Urothelium cell line (cell line): ENCODE measurements around the gene ERBB2.
"Not testable (repeated sequence)": the region's sequence is repeated elsewhere in the genome, so short reads cannot be mapped to it uniquely, and the experiment has no call there.

Source experiments
- DNase-seq: peaks from one replicate; pipeline ENCODE4 v3.0.0; 2011; ENCODE audit warnings: low spot score, mixed read lengths
- FAIRE-seq: peaks from 2 replicates; lab custom pipeline; 2011; peaks lifted over from hg19 to GRCh38; lab: Jason Lieb, UNC

Gene ERBB2

DNA sequence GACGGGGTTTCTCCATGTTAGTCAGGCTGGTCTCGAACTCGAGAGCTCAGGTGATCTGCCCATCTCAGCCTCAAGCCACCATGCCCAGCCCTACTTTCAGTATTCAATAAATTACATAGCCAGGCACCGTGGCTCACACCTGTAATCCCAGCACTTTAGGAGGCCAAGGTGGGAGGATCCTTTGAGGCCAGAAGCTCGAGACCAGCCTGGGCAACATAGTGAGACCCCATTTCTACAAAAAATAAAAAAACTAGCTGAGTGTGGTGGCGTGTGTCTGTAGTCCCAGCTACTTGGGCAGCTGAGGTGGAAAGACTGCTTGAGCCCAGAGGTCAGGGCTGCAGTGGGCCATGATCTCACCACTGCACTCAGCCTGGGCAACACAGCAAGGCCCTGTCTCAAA, 22.2 kb downstream of the ERBB2 start:
- DNase-seq = no peak
- no peak for FAIRE-seq

DNA sequence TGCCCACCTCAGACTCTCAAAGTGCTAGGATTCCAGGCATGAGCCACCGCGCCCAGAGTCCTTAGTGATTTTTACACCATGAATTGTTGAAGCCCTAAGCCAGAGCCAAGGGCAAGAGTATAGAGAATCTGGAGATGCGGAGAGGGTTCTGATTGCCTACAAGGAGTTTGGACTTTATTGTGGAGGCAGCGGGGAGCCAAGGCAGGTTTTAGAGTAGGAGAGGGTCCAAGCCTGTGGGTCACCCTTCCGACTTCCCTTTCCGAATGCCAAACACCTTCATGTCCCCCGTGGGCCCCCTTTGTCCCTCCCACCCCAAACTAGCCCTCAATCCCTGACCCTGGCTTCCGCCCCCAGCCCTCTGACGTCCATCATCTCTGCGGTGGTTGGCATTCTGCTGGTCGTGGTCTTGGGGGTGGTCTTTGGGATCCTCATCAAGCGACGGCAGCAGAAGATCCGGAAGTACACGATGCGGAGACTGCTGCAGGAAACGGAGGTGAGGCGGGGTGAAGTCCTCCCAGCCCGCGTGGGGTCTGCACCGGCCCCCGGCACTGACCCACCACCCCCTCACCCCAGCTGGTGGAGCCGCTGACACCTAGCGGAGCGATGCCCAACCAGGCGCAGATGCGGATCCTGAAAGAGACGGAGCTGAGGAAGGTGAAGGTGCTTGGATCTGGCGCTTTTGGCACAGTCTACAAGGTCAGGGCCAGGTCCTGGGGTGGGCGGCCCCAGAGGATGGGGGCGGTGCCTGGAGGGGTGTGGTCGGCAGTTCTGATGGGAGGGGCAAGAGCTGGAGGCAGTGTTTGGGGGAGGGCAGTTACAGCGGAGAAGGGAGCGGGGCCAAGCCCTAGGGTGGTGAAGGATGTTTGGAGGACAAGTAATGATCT, 23.3 kb downstream of the ERBB2 start:
- DNase-seq (no peak), FAIRE-seq (peak; percentile 5)

DNA sequence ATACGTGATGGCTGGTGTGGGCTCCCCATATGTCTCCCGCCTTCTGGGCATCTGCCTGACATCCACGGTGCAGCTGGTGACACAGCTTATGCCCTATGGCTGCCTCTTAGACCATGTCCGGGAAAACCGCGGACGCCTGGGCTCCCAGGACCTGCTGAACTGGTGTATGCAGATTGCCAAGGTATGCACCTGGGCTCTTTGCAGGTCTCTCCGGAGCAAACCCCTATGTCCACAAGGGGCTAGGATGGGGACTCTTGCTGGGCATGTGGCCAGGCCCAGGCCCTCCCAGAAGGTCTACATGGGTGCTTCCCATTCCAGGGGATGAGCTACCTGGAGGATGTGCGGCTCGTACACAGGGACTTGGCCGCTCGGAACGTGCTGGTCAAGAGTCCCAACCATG, 24.9 kb downstream of the ERBB2 start:
- FAIRE-seq (no peak), DNase-seq (no peak)

DNA sequence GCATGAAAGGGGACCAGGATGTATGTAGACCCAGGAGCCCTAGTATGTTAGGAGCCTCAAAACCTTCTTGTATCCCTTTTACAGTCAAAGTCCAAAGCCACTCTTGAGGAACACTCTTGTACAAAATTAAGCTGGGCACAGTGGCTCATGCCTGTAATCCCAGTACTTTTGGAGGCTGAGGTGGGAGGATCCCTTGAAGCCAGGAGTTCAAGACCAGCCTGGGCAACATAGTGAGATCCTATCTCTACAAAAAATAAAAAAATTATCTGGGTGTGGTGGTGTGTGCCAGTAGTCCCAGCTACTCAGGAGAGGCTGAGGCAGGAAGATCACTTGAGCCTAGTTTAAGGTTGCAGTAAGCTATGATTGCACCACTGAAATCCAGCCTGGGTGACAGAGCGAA, 26.1 kb downstream of the ERBB2 start:
- not testable (repeated sequence) for FAIRE-seq, DNase-seq

DNA sequence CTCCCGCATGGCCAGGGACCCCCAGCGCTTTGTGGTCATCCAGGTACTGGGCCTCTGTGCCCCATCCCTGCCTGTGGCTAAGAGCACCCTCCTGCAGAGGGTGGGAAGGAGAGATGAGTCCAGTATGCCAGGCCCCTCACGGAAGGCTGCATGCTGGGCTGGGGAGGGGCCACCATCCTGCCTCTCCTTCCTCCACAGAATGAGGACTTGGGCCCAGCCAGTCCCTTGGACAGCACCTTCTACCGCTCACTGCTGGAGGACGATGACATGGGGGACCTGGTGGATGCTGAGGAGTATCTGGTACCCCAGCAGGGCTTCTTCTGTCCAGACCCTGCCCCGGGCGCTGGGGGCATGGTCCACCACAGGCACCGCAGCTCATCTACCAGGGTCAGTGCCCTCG, 26.8 kb downstream of the ERBB2 start:
- FAIRE-seq = no peak
- DNase-seq = no peak

DNA sequence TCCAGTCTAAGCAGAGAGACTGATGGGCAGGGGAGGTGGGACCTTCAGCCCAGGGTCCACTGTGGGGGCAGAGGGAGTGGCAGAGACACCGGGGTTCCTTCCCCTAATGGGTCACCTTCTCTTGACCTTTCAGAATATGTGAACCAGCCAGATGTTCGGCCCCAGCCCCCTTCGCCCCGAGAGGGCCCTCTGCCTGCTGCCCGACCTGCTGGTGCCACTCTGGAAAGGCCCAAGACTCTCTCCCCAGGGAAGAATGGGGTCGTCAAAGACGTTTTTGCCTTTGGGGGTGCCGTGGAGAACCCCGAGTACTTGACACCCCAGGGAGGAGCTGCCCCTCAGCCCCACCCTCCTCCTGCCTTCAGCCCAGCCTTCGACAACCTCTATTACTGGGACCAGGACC, 27.7 kb downstream of the ERBB2 start:
- FAIRE-seq (no peak), DNase-seq (no peak)

DNA sequence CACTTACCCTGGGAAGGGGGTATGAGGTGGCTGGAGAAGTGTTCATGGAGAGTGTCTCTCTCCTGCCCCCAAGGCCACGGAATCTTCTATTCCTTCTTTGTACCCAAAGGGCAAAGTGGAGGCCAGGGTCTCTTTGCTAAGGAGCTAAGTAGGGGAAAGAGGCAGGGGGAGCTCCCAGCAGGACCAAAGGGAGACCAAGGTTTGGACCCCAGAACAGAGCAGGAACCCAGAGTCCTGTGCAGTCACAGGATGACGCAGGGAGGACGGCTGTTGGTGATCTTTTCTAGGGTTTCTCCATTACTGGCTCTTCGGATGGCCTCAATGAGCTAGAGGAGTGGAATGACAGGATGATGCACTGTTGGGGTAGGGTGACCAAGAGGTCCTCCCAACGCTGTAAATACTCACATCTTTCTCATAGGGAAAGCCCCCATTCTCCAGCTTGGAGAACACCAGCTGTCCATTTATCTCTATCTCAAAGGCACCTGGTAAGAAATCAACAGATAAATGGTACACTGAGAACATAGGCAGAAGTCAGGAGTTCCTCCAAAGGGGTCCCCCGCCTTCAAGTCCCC, 29.5 kb downstream of the ERBB2 start:
- DNase-seq = no peak
- no peak for FAIRE-seq

DNA sequence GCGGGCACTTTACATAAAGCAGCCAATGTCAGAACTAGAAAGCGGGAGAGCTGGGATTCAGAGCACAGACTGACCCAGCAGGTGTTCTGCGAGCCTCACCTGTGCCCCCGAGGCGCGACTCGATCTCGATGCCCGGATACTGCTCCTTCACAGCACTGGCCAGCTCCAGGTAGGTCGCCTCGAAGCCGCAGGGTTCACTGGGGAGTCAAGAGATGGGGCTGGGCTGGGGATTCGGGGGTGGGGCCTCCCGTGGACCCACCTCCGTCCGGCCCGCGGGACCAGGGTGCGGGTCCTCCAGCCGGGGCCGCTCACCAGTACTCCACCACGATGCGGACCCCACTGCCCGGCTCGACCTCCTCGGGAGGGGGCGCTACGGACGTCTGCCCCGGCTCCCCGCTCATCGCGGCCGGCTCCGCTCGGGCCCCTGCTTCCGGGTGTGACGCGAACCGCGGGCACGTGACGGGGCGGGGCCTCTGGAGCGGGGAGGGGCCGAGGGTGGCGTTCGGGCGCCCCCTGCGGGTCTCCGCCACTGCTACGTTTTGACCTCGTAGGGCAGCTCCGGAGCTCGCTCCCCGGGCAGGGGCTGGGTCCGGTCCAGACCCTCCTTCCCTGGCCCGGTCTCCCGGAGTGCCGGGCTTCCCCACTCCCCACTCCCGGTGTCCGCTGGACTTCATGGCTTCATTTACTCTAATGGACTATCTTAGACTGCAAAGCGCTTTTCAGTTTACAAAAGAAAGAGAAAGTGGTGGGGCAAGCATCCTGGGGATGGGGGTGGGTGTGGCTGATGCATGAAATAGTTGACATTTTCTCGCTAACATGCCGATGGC, 30.4 kb downstream of the ERBB2 start, which contains the start of gene MIEN1:
TSS of gene MIEN1 (minus strand) at position 438 of the 827 bp plus-strand sequence. CDS start at position 401, 37 bp downstream.
- DNase-seq = peak; percentile 96
- peak; percentile 30 for FAIRE-seq

DNA sequence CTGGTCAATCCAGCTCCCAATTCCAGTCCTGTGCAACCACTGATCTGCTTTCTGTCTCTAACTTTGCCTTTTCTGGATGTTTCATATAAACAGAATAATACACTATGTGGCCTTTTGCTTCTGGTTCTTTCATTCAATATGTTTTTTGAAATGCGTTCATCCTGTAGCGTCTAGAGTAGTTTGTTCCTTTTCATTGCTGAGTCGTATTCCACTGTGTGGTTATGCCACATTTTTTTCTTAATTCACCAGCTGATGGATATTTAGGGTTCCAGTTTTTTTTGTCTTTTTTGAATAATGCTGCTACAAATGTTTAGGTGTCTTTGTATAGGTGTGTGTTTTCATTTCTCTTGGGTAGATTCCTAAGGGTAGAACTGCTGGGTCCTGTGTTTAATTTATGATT, 32.7 kb downstream of the ERBB2 start:
- DNase-seq (no peak), FAIRE-seq (no peak)

DNA sequence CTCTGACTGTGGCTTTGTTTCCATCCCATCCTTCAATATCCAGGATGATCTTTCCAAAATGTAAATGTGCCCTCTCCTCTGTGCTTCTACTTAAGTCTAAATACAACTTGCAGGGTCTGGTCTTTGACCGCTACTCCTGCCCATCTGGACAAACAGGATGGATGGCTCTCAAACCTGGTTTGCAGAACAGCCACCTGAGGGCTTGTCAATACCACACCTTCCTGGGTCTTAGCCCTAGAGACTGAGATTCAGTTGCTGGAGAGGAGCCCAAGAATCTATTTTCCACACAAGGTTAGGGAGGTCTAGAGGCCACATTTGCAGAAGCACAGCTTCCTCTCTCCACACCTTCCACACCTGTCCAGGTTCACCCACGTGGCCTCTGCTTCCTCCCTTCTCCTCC, 36.0 kb downstream of the ERBB2 start:
- FAIRE-seq = no peak

DNA sequence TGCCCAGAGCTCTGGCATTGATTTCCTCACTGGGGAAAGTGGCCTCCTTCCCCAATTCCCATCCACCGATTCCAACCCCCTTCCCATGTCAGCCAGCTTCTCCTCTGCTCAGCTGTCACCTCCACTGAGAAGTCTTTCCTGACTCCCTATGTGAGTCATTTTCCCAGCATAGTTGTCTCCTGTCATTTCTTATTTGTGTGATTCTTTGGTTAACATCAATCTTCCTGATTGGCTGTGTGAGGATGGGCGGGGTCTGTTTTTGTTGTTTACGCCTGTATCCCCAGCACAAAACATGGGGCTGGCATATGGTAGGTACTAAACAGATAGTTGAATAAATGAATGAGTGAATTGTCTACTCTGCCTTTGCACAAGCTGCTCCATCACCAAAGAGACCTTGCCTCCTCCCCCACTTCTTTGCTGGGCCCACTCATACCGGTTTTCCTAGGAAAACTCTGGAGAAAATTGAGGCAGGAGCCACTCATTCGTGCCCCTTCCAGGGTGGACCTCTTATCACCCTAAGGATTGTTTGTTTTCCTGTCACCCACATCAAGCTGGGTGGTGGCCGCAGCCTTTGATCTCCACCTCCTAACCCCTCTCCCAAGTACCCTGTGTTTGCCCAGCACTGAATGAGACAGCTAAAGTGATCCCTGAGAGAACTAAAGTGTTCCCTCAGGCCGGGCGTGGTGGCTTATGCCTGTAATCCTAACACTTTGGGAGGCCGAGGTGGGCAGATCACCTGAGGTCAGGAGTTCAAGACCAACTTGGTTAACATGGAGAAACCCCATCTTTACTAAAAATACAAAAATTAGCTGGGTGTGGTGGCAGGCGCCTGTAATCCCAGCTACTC, 36.7 kb downstream of the ERBB2 start:
- DNase-seq (no peak), FAIRE-seq (peak; percentile 17)

More for the DNA sequence above, 36.0 kb downstream of the ERBB2 start:
- DNase-seq = no peak

DNA sequence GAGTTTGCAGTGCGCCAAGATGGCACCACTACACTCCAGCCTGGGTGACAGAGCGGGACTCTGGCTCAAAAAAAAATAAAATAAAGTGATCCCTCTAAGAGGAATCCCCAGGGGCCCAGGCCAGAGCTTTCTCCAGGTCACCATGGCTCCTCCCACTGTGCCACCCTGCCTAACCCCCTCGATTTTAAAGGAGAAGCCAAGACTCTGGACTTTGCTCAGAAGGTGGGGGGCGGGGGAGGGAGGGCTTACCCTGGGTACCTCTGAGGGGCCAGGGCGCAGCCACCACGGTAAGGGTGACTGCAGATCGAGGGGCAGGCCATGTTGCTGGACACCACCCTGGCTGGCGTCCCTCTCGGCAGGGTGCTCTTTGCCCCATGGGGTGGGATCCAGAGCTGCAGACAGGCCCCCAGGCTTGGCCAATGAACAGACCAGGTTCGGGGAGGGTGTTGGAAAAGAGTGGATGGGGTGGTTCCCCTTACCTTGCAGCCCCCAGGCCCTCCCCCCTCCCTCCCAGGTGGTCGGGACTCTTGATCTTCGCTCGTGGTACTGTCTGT, 37.4 kb downstream of the ERBB2 start:
- FAIRE-seq = no peak

DNA sequence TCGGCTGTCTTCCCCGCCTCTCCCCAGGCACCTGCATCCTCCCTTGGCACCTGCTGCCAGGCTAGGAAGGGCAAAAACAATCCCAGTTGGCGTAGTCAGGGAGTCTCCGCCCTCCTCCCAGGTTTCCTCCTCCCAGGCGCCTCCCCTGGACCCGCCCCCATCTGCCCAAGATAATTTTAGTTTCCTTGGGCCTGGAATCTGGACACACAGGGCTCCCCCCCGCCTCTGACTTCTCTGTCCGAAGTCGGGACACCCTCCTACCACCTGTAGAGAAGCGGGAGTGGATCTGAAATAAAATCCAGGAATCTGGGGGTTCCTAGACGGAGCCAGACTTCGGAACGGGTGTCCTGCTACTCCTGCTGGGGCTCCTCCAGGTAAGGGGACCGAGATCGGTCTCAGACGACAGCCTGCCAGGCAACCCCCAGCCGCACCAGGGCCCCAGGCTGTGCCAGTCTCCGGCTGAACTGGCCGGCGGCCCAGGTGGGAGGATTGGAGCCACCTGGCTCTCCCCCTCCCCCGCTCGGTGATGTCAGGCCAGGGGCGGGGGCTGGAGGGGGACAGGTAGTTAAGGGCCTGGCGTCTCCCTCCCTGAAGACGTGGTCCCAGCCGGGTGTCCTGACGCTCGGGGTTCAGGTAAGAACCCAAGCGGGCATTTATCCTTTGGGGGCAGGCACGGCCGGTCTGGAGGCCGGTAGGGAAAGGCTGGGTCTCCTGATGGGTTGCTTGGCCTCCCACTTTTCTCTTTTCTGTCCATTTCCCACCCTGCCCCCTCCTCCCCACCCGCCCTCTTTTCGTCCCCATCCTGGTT, 38.1 kb downstream of the ERBB2 start, which contains the start of gene GRB7:
TSS of gene GRB7 (plus strand) at position 179 of the 808 bp plus-strand sequence. CDS start 4,364 bp downstream, outside the sequence.
- DNase-seq (no peak), FAIRE-seq (no peak)

More for the DNA sequence above, 37.4 kb downstream of the ERBB2 start:
- no peak for DNase-seq

DNA sequence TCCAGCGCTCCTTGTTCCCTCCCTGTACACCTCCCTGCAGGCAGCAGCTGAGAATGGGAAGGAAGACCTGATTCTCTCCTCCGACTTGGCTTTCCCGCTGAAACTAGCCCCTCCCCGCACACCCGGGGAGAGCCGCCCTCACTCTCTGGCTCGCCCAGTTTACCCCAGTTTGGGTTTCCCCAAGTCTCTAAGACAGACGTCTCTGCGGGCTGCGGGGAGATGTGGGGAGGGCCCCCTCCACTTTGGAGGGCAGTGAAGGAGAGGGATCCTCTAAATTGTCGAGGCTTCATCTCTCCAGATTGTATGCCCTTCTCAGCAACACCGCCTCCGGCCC, 38.7 kb downstream of the ERBB2 start:
- DNase-seq (no peak), FAIRE-seq (no peak)

DNA sequence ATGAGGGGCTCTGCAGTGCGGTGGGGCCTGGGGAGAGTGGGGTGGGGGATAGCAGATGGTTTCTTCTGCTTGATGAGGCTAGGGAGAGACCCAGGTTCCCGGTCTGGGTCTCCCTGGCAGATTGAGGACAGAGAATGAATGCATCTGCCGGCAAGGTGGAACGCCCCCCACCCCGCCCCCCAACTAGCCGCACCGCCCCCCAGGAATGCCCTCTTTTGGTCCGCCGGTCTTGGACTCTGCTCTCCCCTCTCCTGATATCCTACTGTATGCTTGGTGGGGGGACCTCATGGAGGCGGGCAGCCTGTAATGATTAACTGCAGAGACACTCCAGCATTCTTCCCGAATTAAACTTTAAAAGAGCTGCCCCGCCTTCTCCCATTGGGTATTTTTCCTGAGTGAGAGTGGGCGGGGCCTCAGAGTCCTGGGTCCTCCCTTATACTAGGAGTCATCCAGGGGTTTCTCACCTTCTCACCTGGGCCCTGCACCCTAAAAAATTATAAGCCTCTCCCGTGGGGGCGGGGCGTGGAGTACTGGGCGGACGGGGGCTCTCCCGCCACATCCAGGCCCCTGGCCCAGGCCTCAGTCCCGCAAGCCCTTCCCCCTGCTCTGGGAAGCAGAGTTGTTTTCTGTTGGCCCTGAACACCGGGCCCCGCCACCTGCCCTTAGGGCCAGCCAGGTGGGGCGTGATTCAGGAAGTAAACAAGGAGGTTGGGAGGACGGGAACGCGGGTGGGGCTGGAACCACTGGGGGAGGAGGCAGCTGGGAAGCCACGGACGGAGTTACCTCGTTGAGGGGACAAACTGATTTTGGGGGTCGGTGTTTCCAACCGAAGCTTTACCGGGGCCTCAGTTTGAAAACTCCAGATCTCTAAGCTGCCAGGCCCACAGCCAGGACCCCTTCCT, 39.4 kb downstream of the ERBB2 start:
- no peak for DNase-seq
- no peak for FAIRE-seq

DNA sequence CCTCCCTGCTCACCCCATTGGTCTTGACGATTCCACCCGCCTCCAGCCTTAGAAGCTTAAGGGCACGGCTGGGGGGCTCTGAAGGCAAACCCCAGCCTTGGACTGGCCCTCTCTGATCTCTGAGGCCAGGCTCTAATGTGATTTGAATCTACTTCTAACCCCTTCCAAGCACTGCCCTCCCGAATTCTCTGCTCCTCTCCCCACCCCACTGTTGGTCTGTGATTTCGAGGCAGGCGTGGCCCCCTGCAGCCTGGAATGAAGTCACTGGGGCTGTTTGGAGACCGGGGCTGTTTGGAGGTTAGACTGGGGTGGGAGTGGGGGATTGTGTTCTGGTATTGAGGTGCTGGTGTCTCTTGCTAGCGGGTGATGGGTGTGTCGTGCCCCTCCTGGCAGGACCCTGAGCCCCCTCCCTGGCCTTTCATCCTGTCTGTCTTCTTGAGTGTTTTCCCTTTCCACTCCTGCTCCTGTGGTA, 40.1 kb downstream of the ERBB2 start:
- DNase-seq (no peak), FAIRE-seq (peak; percentile 59)

DNA sequence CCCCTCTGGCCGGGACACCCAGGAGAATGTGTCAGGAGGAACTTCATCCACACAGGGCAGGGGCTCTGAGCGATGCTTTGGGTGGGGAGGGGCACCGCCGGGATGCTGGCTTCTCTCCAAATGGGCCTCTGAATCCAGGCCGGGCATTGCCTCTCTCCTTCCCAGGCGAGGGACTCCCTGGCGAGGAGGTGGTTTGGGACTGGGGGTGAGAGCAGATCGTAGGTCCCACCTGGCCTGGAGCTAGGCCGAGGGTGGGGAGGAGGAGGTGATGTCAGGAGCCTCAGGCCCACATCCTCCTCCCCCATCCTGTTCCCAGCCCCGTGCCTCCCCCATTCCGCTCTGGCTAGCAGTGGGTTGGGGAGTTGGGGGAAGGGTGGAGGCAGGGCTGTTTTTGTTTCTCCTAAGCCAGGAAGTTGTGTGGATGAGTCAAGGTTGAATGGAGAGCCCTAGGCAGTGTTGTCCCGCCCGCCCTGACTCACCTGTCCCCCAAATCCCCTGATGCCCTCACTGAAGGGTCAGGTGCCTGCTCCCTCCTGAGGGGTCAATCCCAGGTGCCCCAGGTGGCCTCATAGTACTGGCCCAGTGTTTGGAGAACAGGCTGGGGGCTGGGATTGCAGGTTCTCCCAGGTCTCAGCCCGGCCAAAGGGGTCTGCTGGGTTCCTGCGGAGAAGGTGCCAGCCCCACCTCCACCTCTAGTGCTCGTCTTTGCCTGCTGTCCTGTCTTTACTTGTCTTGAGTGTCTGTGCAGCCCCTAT, 40.7 kb downstream of the ERBB2 start:
- DNase-seq = peak; percentile 87
- FAIRE-seq = peak; percentile 97
